Naive thymus-derived CD4-positive, alpha-beta T cell (primary cell): ENCODE data around the gene KIFC1. TPM values are rescaled to one million over a fixed set of nuclear protein-coding genes. Genes with fewer than 3 reads are reported as not detected.
A peak's percentile ranks its signal among the peaks of the same experiment; 100 is the strongest.

Experiments used
- ATAC-seq: fragments of 150-1000 bp; cut with Tn5 transposase; 2 replicates; pipeline ENCODE4 v1.10.0; 2021; ENCODE audit warnings: mild to moderate bottlenecking, moderate library complexity
- CTCF ChIA-PET: fragments of 350-600 bp; sonication (Branson Sonifier 250); formaldehyde crosslinking; loops from one replicate; lab custom pipeline; 2021; ENCODE audit warnings: antibody characterized with exemption; lab: Charles Lee
- POLR2A ChIA-PET: fragments of 350-600 bp; sonication (Branson Sonifier 250); formaldehyde crosslinking; loops from one replicate; lab custom pipeline; 2021; ENCODE audit warnings: antibody characterized with exemption, inconsistent platforms; lab: Charles Lee
- DNase-seq, 9 donors: peaks; one replicate each; pipeline versions ENCODE4 v3.0.0 to v3.0.0-alpha.2; 2020 to 2022; ENCODE audit warnings: mixed read lengths in 1 of 9
- H3K27ac ChIP-seq: one replicate; pipeline ENCODE4 v1.7.0; 2013; ENCODE audit warnings: mild to moderate bottlenecking, low read depth, low read length, moderate library complexity
- H3K27me3 ChIP-seq, 2 donors: one replicate each; pipeline ENCODE4 v1.7.0; 2013; ENCODE audit warnings: low read length in 2 of 2, mild to moderate bottlenecking in 2 of 2, moderate library complexity in 2 of 2; ENCODE audit not compliant: control insufficient read depth in 2 of 2, insufficient read depth in 2 of 2
- H3K36me3 ChIP-seq, 3 experiments: 1 replicate in 2 of 3; 2 replicates in 1 of 3; pipeline ENCODE4 v1.7.0; 2013; ENCODE audit warnings: low read length in 3 of 3, mild to moderate bottlenecking in 3 of 3, moderate library complexity in 1 of 3; ENCODE audit not compliant: insufficient read depth in 3 of 3, control insufficient read depth in 2 of 3
- H3K4me1 ChIP-seq, 2 donors: one replicate each; pipeline ENCODE4 v1.7.0; 2013; ENCODE audit warnings: low read length in 2 of 2, mild to moderate bottlenecking in 2 of 2, moderate library complexity in 1 of 2; ENCODE audit not compliant: control insufficient read depth in 2 of 2, insufficient read depth in 2 of 2
- H3K4me3 ChIP-seq: 2 replicates; pipeline ENCODE4 v1.7.0; 2013; ENCODE audit warnings: mild to moderate bottlenecking, low read length
- H3K9me3 ChIP-seq, 3 experiments: 1 replicate in 2 of 3; 2 replicates in 1 of 3; pipeline ENCODE4 v1.7.0; 2013; ENCODE audit warnings: low read length in 3 of 3; ENCODE audit not compliant: control insufficient read depth in 2 of 3
- H3K27ac Mint-ChIP-seq, 9 donors: one replicate each; pipeline ENCODE4 v1.8.0; 2020 to 2022; ENCODE audit warnings: mixed read lengths in 9 of 9, mild to moderate bottlenecking in 8 of 9, moderate library complexity in 5 of 9, inconsistent platforms in 2 of 9
- H3K27me3 Mint-ChIP-seq, 5 donors: one replicate each; pipeline ENCODE4 v1.8.0; 2021 to 2022; ENCODE audit warnings: mixed read lengths in 5 of 5, mild to moderate bottlenecking in 1 of 5
- H3K36me3 Mint-ChIP-seq, 5 donors: one replicate each; pipeline ENCODE4 v1.8.0; 2020 to 2022; ENCODE audit warnings: mixed read lengths in 5 of 5, mild to moderate bottlenecking in 3 of 5, inconsistent platforms in 1 of 5
- H3K4me1 Mint-ChIP-seq, 7 donors: one replicate each; pipeline ENCODE4 v1.8.0; 2020 to 2022; ENCODE audit warnings: mixed read lengths in 7 of 7, mild to moderate bottlenecking in 3 of 7, inconsistent platforms in 1 of 7
- H3K4me3 Mint-ChIP-seq, 10 donors: one replicate each; pipeline ENCODE4 v1.8.0; 2020 to 2022; ENCODE audit warnings: mild to moderate bottlenecking in 10 of 10, mixed read lengths in 10 of 10, moderate library complexity in 6 of 10, inconsistent platforms in 2 of 10
- H3K9me3 Mint-ChIP-seq, 11 donors: one replicate each; pipeline ENCODE4 v1.8.0; 2020 to 2022; ENCODE audit warnings: mixed read lengths in 11 of 11, mild to moderate bottlenecking in 4 of 11, inconsistent platforms in 1 of 11, moderate library complexity in 1 of 11
- intact Hi-C, 2 donors: fragments of 100-400 bp; cut with micrococcal nuclease; formaldehyde crosslinking; loops; one replicate each; pipeline ENCODE4 v1.15.1; 2023
- polyA plus RNA-seq, 2 donors: library from polyadenylated mRNA; unstranded; fragments of 300-500 nt; fragmentation: Illumina TruSeq; gene quantifications; one replicate each; pipeline ENCODE4 v1.2.3, GENCODE V29; 2021
- total RNA-seq, 6 experiments: library from RNA in 5 of 6; stranded (reverse) in 5 of 6; gene quantifications; 1 replicate in 5 of 6; 2 replicates in 1 of 6; pipeline ENCODE4 v1.2.3 and lab custom pipeline; 2021 to 2026

Gene KIFC1
- total and polyA plus RNA-seq, 7 experiments from 2014 or later = 0.18 to 87.9 (median 1.1) TPM

DNA sequence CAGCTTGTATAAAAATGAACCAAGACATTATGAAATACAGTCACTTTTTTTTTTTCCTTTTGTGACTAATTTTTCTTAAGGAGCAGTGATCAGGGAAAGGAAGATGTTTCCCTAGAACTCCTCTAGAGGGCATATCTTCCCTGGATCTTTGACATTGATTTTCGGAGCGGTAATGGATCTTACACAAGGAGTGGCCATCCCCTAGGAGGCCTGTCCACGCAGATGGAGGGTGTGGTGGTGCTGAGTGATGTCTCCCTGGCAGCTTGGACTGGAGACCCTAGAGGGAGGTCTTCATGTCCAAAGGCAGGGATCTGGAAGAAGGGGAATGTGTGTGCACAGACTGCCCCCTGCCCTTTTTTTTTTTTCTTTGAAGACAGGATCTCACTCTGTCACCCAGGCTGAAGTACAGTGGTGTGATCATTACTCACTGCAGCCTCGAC is 7.0 kb upstream of the KIFC1 start:
- ChIA-PET CTCF (interaction anchor here (0.6 kb wide), 1 partner anchor 201 kb away, joined by 4 read pairs; no protein-coding TSS in a partner anchor), POLR2A (no interaction called here)
- intact Hi-C loops = no loop called here

GRCh38 chr6:33390173-33390572 is 1.4 kb upstream of the KIFC1 start:
- no peak overlapping the region for H3K4me3 Mint-ChIP-seq
- Histone ChIP-seq H3K27me3 (no peaks in the 10 kb centered on the region), H3K27ac (peak overlapping the region; percentile 81), H3K9me3 (no peaks in the 10 kb centered on the region), H3K4me3 (no peak overlapping the region), H3K36me3 (no peaks in the 10 kb centered on the region), H3K4me1 (peaks cover 13% of the 10 kb centered on the region in 2 donors)
- peaks cover 0 to 15% (median 0%) of the 10 kb centered on the region in 5 donors for H3K36me3 Mint-ChIP-seq
- no peak for ATAC-seq
- POLR2A ChIA-PET = interaction anchor here (0.9 to 2.2 kb wide), 13 partner anchors 18 to 181 kb away, joined by 3 to 12 read pairs (median 7); partner anchors contain the start of genes CUTA, PHF1, ZBTB22 and ZBTB9
- H3K27me3 Mint-ChIP-seq = peaks cover 0 to 5% (median 0%) of the 10 kb centered on the region in 5 donors
- peak overlapping the region; percentile 94 to 98 (median 97) for H3K27ac Mint-ChIP-seq
- H3K4me1 Mint-ChIP-seq = peaks cover 11 to 37% (median 22%) of the 10 kb centered on the region in 7 donors
- intact Hi-C loops = loop anchor here (2.0 to 5.0 kb wide), 5 partner anchors 77 to 1263 kb away; partner anchors contain the start of genes ATF6B (in 1 of the 2), LEMD2 (in 1 of the 2), RGL2 (in 1 of the 2) and UQCC2 (in 1 of the 2)
- DNase-seq = no peak
- peaks cover 0 to 3% (median 0%) of the 10 kb centered on the region in 11 donors for H3K9me3 Mint-ChIP-seq
- CTCF ChIA-PET = interaction anchor here (0.8 to 1.1 kb wide), 4 partner anchors 35 to 210 kb away, joined by 3 to 7 read pairs (median 5); partner anchors contain the start of genes PFDN6 and WDR46

More for the DNA sequence above, 7.0 kb upstream of the KIFC1 start:
- Mint-ChIP-seq H3K9me3 (no peaks in the 10 kb centered on the region), H3K27ac (peak overlapping the region in 1 of 9 donors; percentile 8), H3K4me1 (no peaks in the 10 kb centered on the region), H3K4me3 (no peak overlapping the region), H3K36me3 (no peaks in the 10 kb centered on the region), H3K27me3 (peaks cover 0 to 13% (median 0%) of the 10 kb centered on the region in 5 donors)
- no peak for ATAC-seq
- DNase-seq = no peak
- Histone ChIP-seq H3K9me3 (no peaks in the 10 kb centered on the region), H3K4me1 (no peaks in the 10 kb centered on the region), H3K27ac (no peak overlapping the region), H3K36me3 (no peaks in the 10 kb centered on the region), H3K4me3 (no peak overlapping the region), H3K27me3 (no peaks in the 10 kb centered on the region)

DNA sequence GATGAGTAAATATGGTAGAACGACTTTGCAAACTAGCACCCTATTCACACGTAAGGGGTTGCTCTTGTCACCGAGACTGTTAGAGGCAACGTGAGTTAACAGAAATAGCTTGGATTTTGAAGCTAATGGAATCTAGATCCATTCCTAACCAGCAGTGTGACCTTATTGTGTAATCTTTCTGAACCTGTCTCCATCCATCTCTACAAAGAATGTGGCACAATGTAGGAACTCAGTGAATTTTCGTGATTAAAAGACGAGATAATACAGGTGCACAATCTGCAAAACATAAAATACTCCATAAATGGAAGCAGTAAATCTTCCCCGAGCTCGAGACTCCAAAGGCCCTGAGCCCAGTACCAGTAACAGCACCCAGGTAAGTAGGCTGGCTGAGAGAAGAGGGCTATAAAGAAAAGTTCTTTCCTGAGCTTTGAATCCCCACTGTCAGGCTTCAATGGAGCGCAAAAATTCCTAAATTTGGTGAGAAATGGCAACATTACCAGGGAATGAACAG is 801 bp upstream of the KIFC1 start:
- POLR2A ChIA-PET = interaction anchor here (0.8 to 2.2 kb wide), 16 partner anchors 18 to 419 kb away, joined by 3 to 12 read pairs (median 6); partner anchors contain the start of genes CUTA, PHF1, RPS18 and VPS52
- H3K36me3 Mint-ChIP-seq = peaks cover 0 to 17% (median 0%) of the 10 kb centered on the region in 5 donors
- Histone ChIP-seq H3K27me3 (no peaks in the 10 kb centered on the region), H3K9me3 (no peaks in the 10 kb centered on the region), H3K36me3 (no peaks in the 10 kb centered on the region), H3K4me3 (peak overlapping the region; percentile 28), H3K27ac (peak overlapping the region; percentile 81), H3K4me1 (peaks cover 13% of the 10 kb centered on the region in 2 donors)
- CTCF ChIA-PET = interaction anchor here (0.6 to 1.1 kb wide), 10 partner anchors 20 to 763 kb away, joined by 3 to 8 read pairs (median 4); partner anchors contain the start of genes PFDN6 and WDR46
- intact Hi-C loops = loop anchor here (1.0 to 5.0 kb wide), 27 partner anchors 19 to 1264 kb away; partner anchors contain the start of genes BAK1 (in 2 of the 2), CUTA (in 2 of the 2), ITPR3 (in 2 of the 2) and RXRB (in 2 of the 2)
- peaks cover 11 to 41% (median 22%) of the 10 kb centered on the region in 7 donors for H3K4me1 Mint-ChIP-seq
- DNase-seq = no peak
- H3K4me3 Mint-ChIP-seq = peak overlapping the region; percentile 82 to 93 (median 85)
- peaks cover 0 to 3% (median 0%) of the 10 kb centered on the region in 11 donors for H3K9me3 Mint-ChIP-seq
- no peak for ATAC-seq
- H3K27me3 Mint-ChIP-seq = peaks cover 0 to 5% (median 0%) of the 10 kb centered on the region in 5 donors
- H3K27ac Mint-ChIP-seq = peak overlapping the region; percentile 94 to 98 (median 97)

DNA sequence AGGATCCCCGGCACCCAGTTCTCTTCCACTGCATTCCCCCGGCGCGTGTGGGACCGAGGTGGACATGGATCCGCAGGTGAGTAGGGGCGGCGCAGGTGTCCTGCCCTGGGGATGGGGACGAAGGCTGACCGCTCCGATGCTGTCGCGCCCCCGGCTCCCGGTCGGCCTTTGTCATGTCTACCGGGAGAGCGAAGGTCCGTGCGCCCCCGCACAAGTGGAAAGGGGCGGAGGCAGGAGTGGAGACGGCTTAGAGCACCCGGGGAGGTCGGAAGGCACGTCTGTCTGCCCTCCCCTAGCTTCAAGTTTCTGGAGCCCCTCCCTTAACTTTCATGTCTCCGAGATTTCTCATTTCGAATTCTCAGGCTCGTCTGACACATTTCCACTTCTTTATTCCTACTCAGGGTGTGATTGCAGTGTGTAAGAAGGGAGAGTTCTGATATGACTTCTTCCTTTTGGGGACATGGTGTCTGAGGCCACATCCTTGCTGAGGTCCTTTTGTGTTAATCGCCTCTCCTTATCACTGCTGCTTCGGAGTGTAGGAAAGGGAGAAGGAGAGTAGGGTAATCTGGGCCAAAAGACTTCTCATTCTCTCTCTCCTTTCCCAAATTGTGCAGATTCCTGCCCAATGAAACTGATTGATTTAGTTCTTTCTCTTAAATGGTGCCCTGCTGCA is 435 bp downstream of the KIFC1 start:
- DNase-seq = peak in 1 of 9 donors; percentile 34
- H3K27ac ChIP-seq = peak overlapping the region; percentile 70
- ATAC-seq = no peak
- peak overlapping the region; percentile 58 for H3K4me3 ChIP-seq
- intact Hi-C loops = loop anchor here (1.0 to 5.0 kb wide), 27 partner anchors 18 to 1265 kb away; partner anchors contain the start of genes BAK1 (in 2 of the 2), CUTA (in 2 of the 2), ITPR3 (in 2 of the 2) and RXRB (in 2 of the 2)
- peaks cover 11 to 47% (median 22%) of the 10 kb centered on the region in 7 donors for H3K4me1 Mint-ChIP-seq
- peaks cover 13% of the 10 kb centered on the region in 2 donors for H3K4me1 ChIP-seq
- H3K4me3 Mint-ChIP-seq = peak overlapping the region; percentile 82 to 93 (median 85)
- H3K9me3 Mint-ChIP-seq = peaks cover 0 to 3% (median 0%) of the 10 kb centered on the region in 11 donors
- ChIA-PET CTCF (interaction anchor here (0.6 kb wide), 1 partner anchor 37 kb away, joined by 3 read pairs; no protein-coding TSS in a partner anchor), POLR2A (interaction anchor here (0.6 to 1.4 kb wide), 2 partner anchors 9 to 420 kb away, joined by 3 to 4 read pairs; no protein-coding TSS in a partner anchor)
- peak overlapping the region; percentile 80 to 98 (median 96) for H3K27ac Mint-ChIP-seq
- H3K9me3 ChIP-seq = no peaks in the 10 kb centered on the region
- H3K36me3 Mint-ChIP-seq = peaks cover 0 to 19% (median 0%) of the 10 kb centered on the region in 5 donors
- no peaks in the 10 kb centered on the region for H3K27me3 ChIP-seq
- peaks cover 0 to 5% (median 0%) of the 10 kb centered on the region in 5 donors for H3K27me3 Mint-ChIP-seq
- H3K36me3 ChIP-seq = no peaks in the 10 kb centered on the region

GRCh38 chr6:33392595-33392948 is 949 bp downstream of the KIFC1 start:
- CTCF ChIA-PET = no interaction called here
- peak overlapping the region in 7 of 9 donors; percentile 80 to 98 (median 97) for H3K27ac Mint-ChIP-seq

More at GRCh38 chr6:33392595-33392948, 949 bp downstream of the KIFC1 start:
- Mint-ChIP-seq H3K27me3 (peaks cover 0 to 5% (median 0%) of the 10 kb centered on the region in 5 donors), H3K9me3 (peaks cover 0 to 3% (median 0%) of the 10 kb centered on the region in 11 donors), H3K4me1 (peaks cover 11 to 50% (median 22%) of the 10 kb centered on the region in 7 donors), H3K36me3 (peaks cover 0 to 21% (median 0%) of the 10 kb centered on the region in 5 donors), H3K4me3 (peak overlapping the region; percentile 82 to 93 (median 85))
- no peak overlapping the region for H3K4me3 ChIP-seq
- DNase-seq (no peak), ATAC-seq (no peak)
- POLR2A ChIA-PET = interaction anchor here (0.6 to 1.4 kb wide), 2 partner anchors 9 to 421 kb away, joined by 3 to 4 read pairs; no protein-coding TSS in a partner anchor
- intact Hi-C loops = loop anchor here in 1 of 2 donors (5.0 kb wide), 1 partner anchor 1265 kb away; the partner anchor contains the start of gene ATF6B
- H3K4me1 ChIP-seq = peaks cover 13% of the 10 kb centered on the region in 2 donors
- no peaks in the 10 kb centered on the region for H3K9me3 ChIP-seq
- H3K27me3 ChIP-seq = no peaks in the 10 kb centered on the region
- H3K36me3 ChIP-seq = no peaks in the 10 kb centered on the region
- H3K27ac ChIP-seq = no peak overlapping the region
